ENCODE measurements around the gene HNRNPU. TPM values are rescaled to one million over a fixed set of nuclear protein-coding genes. Genes with fewer than 3 reads are reported as not detected.

HNRNPU gene
- total and polyA plus RNA-seq, 2 of the 13 experiments (the other 11 are each of a cell fraction or from before 2014, with no cell fraction given), result 101 to 508 TPM

DNA sequence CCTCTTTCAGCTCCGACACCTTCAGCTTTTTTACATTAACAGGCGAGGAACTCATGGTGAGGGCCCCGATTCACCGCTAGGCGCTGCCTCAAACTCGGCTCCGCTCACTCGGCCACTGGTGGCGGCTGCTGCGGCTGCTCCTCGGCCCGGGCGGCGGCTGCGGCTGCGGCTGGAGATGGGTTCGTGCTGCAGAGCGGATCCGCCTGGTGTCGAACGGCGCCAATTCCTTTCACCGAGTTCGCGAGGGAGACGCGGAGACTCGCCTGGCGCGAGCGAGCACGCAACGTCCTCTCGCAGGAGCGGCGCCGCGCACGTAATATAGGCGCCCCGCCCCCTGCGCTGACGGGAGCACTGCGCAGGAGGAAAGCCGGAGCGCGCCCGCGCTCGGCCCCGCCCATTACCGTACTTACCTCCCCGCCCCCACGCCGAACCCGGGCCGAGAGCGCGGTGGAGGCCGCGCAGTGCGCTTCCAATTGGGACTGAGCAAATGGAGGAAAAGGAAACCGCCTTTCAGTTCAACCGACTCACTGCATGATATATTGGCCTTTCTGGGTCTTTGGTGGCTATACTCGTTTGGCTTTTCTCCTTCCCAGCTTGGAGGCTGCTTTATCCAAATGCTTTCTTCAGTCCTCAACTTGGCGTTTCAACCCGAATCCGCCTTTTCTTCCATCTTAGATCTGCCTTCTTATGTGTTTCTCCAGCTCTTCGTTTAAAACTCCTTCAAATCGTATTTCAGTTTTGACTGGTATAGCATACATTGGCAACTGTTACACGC is at the start of gene HNRNPU (continued):
- TF ChIP-seq ZSCAN5A (CRISPR knock-in tag; IDR thresholded peaks at IDR 0.05; ENCODE audit: borderline replicate concordance) (peak; percentile 46; the same call in 1 of the 2 replicates), DR1 (CRISPR knock-in tag; IDR thresholded peaks at IDR 0.05) (peak; percentile 95), DMAP1 (CRISPR knock-in tag; IDR thresholded peaks at IDR 0.05) (peak; percentile 76), SATB2 (CRISPR knock-in tag; IDR thresholded peaks at IDR 0.05) (0 out of 2 replicates have a peak, but pooled peaks have one; percentile 23), MLXIP (CRISPR knock-in tag; IDR thresholded peaks at IDR 0.05; ENCODE audit: borderline replicate concordance) (no peak; the same call in 1 of the 2 replicates), RARA (CRISPR knock-in tag; IDR thresholded peaks at IDR 0.05) (peak; percentile 59), NRL (CRISPR knock-in tag; IDR thresholded peaks at IDR 0.05; ENCODE audit: borderline replicate concordance) (peak; percentile 58; the same call in 1 of the 2 replicates), EZH2 (conservative IDR thresholded peaks at IDR 0.05; ENCODE audit: low read depth, low read length) (no peak), BATF2 (CRISPR knock-in tag; IDR thresholded peaks at IDR 0.05) (peak; percentile 73; the same call in 1 of the 2 replicates), CBX1 (IDR thresholded peaks at IDR 0.05; ENCODE audit: low read depth) (peak; percentile 30), ZNF749 (CRISPR knock-in tag; IDR thresholded peaks at IDR 0.05; ENCODE audit: borderline replicate concordance) (no peak), ZSCAN21 (CRISPR knock-in tag; IDR thresholded peaks at IDR 0.05; ENCODE audit: borderline replicate concordance) (peak; percentile 76; the same call in 1 of the 2 replicates), HCFC1 (IDR thresholded peaks at IDR 0.05; ENCODE audit: low read depth, low read length) (peak; percentile 7; the same call in 1 of the 2 replicates), SMAD3 (CRISPR knock-in tag; IDR thresholded peaks at IDR 0.05) (peak; percentile 18; the same call in 1 of the 2 replicates), ZNF775 (CRISPR knock-in tag; IDR thresholded peaks at IDR 0.05; ENCODE audit: borderline replicate concordance) (no peak), MAFG (CRISPR knock-in tag; IDR thresholded peaks at IDR 0.05) (no peak)
- TF ChIP-seq, protein P1, sequence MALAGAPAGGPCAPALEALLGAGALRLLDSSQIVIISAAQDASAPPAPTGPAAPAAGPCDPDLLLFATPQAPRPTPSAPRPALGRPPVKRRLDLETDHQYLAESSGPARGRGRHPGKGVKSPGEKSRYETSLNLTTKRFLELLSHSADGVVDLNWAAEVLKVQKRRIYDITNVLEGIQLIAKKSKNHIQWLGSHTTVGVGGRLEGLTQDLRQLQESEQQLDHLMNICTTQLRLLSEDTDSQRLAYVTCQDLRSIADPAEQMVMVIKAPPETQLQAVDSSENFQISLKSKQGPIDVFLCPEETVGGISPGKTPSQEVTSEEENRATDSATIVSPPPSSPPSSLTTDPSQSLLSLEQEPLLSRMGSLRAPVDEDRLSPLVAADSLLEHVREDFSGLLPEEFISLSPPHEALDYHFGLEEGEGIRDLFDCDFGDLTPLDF (CRISPR knock-in tag; IDR thresholded peaks at IDR 0.05), result peak; percentile 78; the same call in 1 of the 2 replicates
- TF ChIP-seq, protein P2, sequence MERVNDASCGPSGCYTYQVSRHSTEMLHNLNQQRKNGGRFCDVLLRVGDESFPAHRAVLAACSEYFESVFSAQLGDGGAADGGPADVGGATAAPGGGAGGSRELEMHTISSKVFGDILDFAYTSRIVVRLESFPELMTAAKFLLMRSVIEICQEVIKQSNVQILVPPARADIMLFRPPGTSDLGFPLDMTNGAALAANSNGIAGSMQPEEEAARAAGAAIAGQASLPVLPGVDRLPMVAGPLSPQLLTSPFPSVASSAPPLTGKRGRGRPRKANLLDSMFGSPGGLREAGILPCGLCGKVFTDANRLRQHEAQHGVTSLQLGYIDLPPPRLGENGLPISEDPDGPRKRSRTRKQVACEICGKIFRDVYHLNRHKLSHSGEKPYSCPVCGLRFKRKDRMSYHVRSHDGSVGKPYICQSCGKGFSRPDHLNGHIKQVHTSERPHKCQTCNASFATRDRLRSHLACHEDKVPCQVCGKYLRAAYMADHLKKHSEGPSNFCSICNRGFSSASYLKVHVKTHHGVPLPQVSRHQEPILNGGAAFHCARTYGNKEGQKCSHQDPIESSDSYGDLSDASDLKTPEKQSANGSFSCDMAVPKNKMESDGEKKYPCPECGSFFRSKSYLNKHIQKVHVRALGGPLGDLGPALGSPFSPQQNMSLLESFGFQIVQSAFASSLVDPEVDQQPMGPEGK (CRISPR knock-in tag; IDR thresholded peaks at IDR 0.05), result peak; percentile 74
- TF ChIP-seq, protein P3, sequence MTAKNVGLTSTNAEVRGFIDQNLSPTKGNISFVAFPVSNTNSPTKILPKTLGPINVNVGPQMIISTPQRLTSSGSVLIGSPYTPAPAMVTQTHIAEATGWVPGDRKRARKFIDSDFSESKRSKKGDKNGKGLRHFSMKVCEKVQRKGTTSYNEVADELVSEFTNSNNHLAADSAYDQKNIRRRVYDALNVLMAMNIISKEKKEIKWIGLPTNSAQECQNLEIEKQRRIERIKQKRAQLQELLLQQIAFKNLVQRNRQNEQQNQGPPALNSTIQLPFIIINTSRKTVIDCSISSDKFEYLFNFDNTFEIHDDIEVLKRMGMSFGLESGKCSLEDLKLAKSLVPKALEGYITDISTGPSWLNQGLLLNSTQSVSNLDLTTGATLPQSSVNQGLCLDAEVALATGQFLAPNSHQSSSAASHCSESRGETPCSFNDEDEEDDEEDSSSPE (CRISPR knock-in tag; IDR thresholded peaks at IDR 0.05), result peak; percentile 85

Measured in HepG2 (cell line).